ENCODE results near the gene PALM.

The PALM gene

DNA sequence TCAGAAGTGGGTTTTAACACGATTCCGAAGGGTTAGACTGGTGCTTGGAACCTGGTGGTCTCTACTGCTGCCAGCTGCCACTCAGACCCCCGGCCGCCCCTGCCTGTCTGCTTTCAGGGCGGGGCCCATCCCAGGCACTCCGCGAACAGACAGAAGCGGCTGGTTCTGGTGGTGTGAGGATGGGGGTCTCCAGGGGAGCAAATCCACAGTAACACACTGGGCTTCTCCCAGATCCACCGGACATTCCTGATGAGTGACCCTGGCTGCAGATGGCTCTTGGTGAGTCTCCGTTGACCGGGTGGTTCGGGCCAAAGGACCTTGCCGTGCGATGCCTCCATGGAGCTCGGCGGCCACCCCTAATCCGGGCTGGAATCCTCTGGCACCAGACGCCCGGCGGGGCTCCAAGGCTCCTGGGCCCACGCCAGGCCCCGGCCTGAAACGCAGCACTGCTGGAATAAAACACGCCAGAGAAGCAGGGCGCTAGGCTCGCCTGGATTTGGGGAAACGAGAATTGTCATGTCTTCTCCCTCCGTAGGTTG is 86.4 kb downstream of the PALM start:
- no peak overlapping the region for H3K27ac ChIP-seq
- DNase-seq (ENCODE audit: low read depth, low spot score) = no peak

DNA sequence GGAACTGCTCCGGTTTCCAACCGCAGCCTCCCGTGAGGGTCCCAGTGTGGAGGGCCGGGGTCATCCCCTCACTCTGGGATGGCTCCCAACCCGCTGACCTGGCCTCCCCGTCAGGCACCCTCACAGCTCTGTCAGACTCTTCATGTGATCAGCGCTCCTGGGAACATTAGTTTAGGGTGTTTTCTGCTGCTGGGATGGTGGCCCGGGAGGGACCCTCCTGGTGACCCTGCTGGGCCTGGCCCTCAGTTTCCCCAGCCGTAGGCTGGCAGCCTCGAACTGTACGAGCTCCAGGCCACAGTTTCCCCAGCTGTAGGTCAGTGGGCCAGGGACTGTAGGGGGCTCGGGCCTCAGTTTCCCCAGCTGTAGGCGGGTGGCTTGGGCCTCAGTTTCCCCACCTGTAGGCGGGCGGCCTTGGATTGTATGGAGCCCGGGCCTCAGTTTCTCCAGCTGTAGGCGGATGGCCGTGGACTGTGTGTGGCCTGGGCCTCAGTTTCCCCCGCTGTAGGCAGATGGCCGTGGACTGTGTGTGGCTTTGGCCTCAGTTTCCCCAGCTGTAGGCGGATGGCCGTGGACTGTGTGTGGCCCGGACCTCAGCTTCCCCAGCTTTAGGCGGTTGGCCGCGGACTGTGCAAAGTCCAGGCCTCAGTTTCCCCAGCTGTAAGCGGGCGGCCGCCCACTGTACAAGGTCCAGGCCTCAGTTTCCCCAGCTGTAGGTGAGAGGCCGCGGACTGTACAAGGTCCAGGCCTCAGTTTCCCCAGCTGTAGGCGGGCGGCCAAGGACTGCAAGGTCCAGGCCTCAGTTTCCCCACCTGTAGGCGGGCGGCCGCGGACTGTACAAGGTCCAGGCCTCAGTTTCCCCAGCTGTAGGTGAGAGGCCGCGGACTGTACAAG is 87.2 kb downstream of the PALM start:
- H3K27ac ChIP-seq = no peak overlapping the region
- no peak for DNase-seq (ENCODE audit: low read depth, low spot score)

DNA sequence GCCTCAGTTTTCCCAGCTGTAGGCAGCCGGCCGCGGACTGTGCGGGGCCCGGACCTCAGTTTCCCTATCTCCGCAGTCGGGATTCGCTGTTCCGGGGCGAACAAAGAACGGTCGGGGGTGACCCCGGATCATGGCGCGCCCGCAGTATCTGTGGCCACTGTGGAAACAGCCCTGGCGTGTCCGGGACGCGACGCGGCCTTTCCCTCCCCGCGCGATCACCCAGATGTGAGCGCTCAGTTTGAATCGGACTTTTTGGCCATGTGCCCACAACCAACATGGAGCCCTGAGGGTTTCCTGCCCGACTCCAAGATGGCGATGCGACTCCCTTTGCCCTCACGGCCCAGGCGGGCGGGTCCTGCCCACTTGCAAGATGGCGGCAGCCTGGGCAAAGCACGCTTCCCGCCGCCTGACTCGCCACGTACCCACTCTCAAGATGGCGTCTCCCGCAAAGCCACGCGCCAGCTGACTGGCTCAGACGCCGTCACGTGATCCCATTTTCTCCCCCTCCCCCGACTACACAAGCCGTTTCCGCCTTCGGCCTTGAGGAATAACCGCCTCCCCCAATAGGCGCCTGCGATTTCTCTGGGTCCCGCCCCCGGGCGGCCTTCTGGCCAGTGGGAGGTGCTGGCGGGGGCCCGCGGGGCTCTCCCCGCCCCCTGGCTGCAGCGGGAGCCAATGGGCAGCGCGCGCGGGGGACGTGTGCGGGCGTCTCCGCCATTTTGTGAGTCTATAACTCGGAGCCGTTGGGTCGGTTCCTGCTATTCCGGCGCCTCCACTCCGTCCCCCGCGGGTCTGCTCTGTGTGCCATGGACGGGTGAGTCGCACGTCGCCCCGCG is 88.2 kb downstream of the PALM start, which contains the start of gene PTBP1:
PTBP1 (plus strand) TSS at position 761 of the 836 bp plus-strand sequence; CDS start at position 807, 46 bp downstream.
- DNase-seq (ENCODE audit: low read depth, low spot score) = peak; percentile 100
- H3K27ac ChIP-seq = peak within 1 kb of the TSS; percentile 95

All from epithelial cell of prostate (primary cell).